HG03457 (cell line): ENCODE data around the gene ITGA1.
A peak's percentile ranks its signal among the peaks of the same experiment; 100 is the strongest.
"Not testable (repeated sequence)": the region's sequence is repeated elsewhere in the genome, so short reads cannot be mapped to it uniquely, and the experiment has no call there.

Source experiments
- ATAC-seq: cut with Tn5 transposase; IDR thresholded peaks from one replicate; pipeline ENCODE4 v1.9.1; 2021; ENCODE audit warnings: moderate number of reproducible peaks; ENCODE audit not compliant: unreplicated experiment

The ITGA1 gene

GRCh38 chr5:52825826-52826225 is 38.1 kb downstream of the ITGA1 start:
- peak; percentile 82 for ATAC-seq

DNA sequence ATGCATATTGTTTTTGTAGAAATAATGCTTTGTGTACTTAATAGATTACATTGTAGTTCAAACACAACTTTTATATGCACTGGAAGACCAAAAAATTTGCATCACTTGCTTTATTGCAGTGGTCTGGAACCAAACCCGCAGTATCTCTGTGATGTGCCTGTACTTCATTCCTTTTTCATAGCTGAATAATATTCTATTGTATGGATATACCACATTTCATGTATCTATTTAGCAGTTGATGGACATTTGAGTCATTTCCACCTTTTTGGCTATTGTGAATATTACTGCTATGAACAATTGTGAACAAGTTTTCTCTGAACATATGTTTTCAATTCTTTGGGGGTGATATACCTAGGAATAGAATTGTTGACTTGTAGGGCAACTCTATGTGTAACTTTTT is 40.1 kb downstream of the ITGA1 start:
- no peak for ATAC-seq

DNA sequence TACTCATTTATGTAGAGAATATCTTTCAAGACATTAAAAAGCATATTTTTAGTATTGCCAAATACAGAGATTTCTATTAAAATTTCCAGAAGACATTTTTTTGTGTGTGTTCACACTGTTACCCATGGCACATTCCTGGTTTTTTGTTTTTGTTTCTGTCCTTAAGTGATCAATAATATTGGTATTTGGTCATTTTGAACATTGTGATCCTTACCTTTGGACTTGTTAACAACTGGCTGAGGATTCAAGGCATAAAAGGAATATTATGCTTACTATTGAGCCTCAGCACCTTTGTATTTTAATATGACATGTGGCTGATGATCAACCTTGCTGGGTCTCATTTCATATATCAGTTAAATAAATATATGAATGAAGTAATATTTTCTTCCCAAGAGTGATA is 41.9 kb downstream of the ITGA1 start:
- ATAC-seq: no peak

- no peak for ATAC-seq
These were observed 42.9 kb downstream of the ITGA1 start for GRCh38 chr5:52830650-52831049.

- no peak for ATAC-seq
These were observed 44.2 kb downstream of the ITGA1 start for GRCh38 chr5:52831786-52832511.

DNA sequence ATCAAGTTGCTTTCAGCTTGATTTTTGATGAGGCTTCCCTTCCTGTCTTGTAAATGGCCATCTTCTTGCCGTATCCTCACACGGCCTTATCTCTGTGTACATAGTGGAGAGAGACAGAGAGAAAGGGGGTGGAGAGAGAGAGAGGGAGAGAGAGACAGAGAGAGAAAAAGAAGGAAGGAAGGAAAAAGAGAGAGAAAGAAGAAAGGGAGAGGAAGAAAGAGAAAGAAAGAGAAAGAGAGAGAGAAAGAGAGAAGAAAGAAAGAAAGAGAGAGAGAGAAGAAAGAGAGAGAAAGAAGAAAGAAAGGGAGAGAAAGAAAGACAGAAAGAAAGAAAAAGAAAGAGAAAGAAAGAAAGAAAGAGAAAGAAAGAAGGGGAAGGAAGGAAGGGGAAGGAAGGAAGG is 46.6 kb downstream of the ITGA1 start:
- ATAC-seq: no peak

GRCh38 chr5:52837068-52837467 is 49.4 kb downstream of the ITGA1 start:
- ATAC-seq: no peak

- ATAC-seq: no peak
These were observed 49.9 kb downstream of the ITGA1 start for GRCh38 chr5:52837591-52838001.

- ATAC-seq: no peak
These were observed 50.8 kb downstream of the ITGA1 start for GRCh38 chr5:52838326-52839015.

- no peak for ATAC-seq
These were observed 51.6 kb downstream of the ITGA1 start for GRCh38 chr5:52839285-52839684.

GRCh38 chr5:52840277-52841050 is 52.7 kb downstream of the ITGA1 start:
- no peak for ATAC-seq

- ATAC-seq: no peak
These were observed 53.4 kb downstream of the ITGA1 start for GRCh38 chr5:52841114-52841513.

GRCh38 chr5:52842111-52842510 is 54.4 kb downstream of the ITGA1 start:
- ATAC-seq: no peak

DNA sequence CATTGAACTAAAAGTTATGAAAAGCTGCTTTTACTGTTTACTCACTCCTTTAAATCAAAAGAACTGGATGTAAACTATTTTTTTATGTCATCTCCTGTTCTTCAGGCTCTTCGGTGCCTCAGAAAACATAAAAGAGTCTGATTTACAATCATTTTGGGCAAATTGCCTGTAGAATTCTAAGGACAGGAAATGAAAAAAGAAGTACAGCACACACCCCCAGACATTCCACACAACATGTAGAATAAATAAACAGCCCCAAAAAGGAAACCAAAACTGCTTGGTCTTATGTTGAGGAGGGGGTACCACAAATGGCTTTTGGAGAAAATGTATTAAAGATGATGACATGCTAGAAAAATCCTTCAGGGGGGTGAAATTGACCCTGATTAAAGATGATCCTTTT is 57.2 kb downstream of the ITGA1 start:
- no peak for ATAC-seq

DNA sequence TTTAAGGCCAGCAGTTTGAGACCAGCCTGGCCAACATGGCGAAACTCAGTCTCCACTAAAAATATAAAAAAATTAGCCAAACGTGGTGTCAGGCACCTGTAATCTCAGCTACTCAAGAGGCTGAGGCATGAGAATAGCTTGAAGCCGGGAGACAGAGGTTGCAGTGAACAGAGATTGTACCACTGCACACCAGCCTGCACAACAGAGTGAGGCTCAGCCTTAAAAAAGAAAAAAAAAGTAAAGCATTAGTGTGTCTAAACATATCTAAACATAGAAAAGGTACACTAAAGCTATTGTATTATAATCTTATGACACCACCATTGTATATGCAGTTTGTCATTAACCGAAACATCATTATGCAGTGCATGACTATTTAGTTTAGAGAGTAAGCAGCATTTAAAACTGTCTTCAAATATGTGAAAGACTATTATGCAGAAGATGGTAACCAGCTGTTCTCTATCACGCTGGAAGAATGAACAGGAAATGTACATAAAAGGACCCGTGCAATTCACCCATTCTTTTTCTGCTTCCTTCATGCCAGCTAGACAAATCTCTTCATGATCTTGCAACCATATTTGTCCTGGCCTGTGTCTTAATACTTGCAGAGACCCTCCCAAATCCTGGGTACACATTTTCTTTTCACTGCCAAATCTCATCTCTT is 58.6 kb downstream of the ITGA1 start:
- ATAC-seq: no peak

DNA sequence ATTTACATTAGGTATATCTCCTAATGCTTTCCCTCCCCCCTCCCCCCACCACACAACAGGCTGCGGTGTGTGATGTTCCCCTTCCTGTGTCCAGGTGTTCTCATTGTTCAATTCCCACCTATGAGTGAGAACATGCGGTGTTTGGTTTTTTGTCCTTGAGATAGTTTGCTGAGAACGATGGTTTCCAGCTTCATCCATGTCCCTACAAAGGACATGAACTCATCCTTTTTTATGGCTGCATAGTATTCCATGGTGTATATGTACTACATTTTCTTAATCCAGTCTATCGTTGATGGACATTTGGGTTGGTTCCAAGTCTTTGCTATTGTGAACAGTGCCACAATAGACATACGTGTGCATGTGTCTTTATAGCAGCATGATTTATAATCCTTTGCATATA is 61.0 kb downstream of the ITGA1 start:
- not testable (repeated sequence) for ATAC-seq

DNA sequence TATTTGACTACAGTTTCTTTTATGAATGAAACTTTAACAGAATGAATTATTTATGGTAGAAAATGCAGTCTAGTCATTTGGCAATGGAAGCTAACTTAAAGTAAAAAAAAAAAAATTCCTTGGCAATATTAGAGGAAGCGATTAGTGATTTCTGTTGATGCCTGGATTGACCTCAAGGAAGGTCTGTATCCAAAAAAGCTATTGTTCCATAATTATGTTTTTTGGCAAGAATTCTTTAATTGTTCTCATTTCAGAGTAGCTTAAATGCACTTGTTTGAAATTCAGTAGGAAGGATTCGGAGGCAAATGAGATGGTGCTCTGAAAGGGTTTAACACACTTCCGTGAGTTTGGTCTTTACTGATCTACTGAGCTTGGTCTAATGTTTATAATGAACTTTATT is 61.8 kb downstream of the ITGA1 start:
- ATAC-seq: no peak

GRCh38 chr5:52853650-52854049 is 65.9 kb downstream of the ITGA1 start:
- no peak for ATAC-seq

GRCh38 chr5:52854301-52854700 is 66.6 kb downstream of the ITGA1 start:
- no peak for ATAC-seq

- no peak for ATAC-seq
These were observed 67.2 kb downstream of the ITGA1 start for GRCh38 chr5:52854949-52855348.

DNA sequence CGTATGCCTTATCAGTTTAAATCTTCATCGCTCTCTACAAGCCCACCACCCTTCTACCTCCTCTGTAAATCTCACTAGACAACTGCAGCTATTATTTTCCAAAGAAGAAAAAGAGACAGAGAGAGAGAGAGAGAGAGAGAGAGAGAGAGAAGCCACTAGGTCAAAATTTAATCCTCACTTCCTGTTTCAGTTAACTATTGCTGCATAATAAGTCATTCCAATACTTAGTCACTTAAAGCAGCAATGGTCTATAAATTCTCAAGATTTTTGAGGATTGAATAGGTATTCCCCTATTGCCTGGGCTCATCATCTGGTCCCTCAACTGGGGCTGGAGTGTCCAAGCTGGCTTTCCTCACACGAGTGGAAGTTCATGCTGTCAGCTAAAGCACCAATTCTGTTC is 68.8 kb downstream of the ITGA1 start:
- ATAC-seq: peak; percentile 88
